Measurements from ENCODE around the gene PPP2R2B.

The PPP2R2B gene

GRCh38 chr5:146821732-146822131 lies 56.8 kb downstream of the PPP2R2B start:
- DNase-seq, result no peak

GRCh38 chr5:146820987-146821386 lies 57.6 kb downstream of the PPP2R2B start:
- DNase-seq, result no peak

- no peak for DNase-seq
Observed at GRCh38 chr5:146818822-146819221, 59.7 kb downstream of the PPP2R2B start.

- DNase-seq, result no peak
Observed at GRCh38 chr5:146817973-146818372, 60.6 kb downstream of the PPP2R2B start.

GRCh38 chr5:146816775-146817387 lies 61.7 kb downstream of the PPP2R2B start:
- DNase-seq, result no peak

GRCh38 chr5:146815411-146815810 lies 63.1 kb downstream of the PPP2R2B start:
- no peak for DNase-seq

- no peak for DNase-seq
Observed at GRCh38 chr5:146813346-146814157, 65.0 kb downstream of the PPP2R2B start.

GRCh38 chr5:146805081-146805480 lies 73.5 kb downstream of the PPP2R2B start:
- DNase-seq, result no peak

- DNase-seq, result no peak
Observed at GRCh38 chr5:146802945-146803522, 75.5 kb downstream of the PPP2R2B start.

- DNase-seq, result no peak
Observed at GRCh38 chr5:146799671-146800070, 78.9 kb downstream of the PPP2R2B start.

- DNase-seq, result no peak
Observed at GRCh38 chr5:146799231-146799630, 79.3 kb downstream of the PPP2R2B start.

- no peak for DNase-seq
Observed at GRCh38 chr5:146797658-146798057, 80.9 kb downstream of the PPP2R2B start.

GRCh38 chr5:146796911-146797310 lies 81.6 kb downstream of the PPP2R2B start:
- no peak for DNase-seq

- DNase-seq, result no peak
Observed at GRCh38 chr5:146796144-146796543, 82.4 kb downstream of the PPP2R2B start.

- DNase-seq, result no peak
Observed at GRCh38 chr5:146794326-146795029, 84.1 kb downstream of the PPP2R2B start.

GRCh38 chr5:146793709-146794108 lies 84.8 kb downstream of the PPP2R2B start:
- DNase-seq, result no peak

GRCh38 chr5:146791471-146791870 lies 87.1 kb downstream of the PPP2R2B start:
- no peak for DNase-seq

- no peak for DNase-seq
Observed at GRCh38 chr5:146789712-146790653, 88.6 kb downstream of the PPP2R2B start.

GRCh38 chr5:146788898-146789297 lies 89.7 kb downstream of the PPP2R2B start:
- no peak for DNase-seq

- no peak for DNase-seq
Observed at GRCh38 chr5:146785065-146785464, 93.5 kb downstream of the PPP2R2B start.

GRCh38 chr5:146781157-146781556 lies 97.4 kb downstream of the PPP2R2B start:
- DNase-seq, result no peak

- no peak for DNase-seq
Observed at GRCh38 chr5:146779211-146779869, 99.2 kb downstream of the PPP2R2B start.
